Activated T-helper 17 cell treated with anti-CD3 and anti-CD28 coated beads, Interleukin-2, amount 50 U/mL, for 72 hours (primary cell): ENCODE results near the gene TERC. TPM values are rescaled to one million over a fixed set of nuclear protein-coding genes. Genes with fewer than 3 reads are reported as not detected.
"Not testable (repeated sequence)": the region's sequence is repeated elsewhere in the genome, so short reads cannot be mapped to it uniquely, and the experiment has no call there.

Source experiments
- ATAC-seq: fragments of 150-1000 bp; cut with Tn5 transposase; replicated peaks from 2 replicates; pipeline ENCODE4 v1.10.0; 2021; ENCODE audit warnings: mild to moderate bottlenecking, moderate library complexity
- H3K27ac Mint-ChIP-seq: one replicate; pipeline ENCODE4 v1.8.0; 2022; ENCODE audit warnings: mixed read lengths
- H3K27me3 Mint-ChIP-seq: one replicate; pipeline ENCODE4 v1.8.0; 2022; ENCODE audit warnings: mixed read lengths
- H3K36me3 Mint-ChIP-seq: one replicate; pipeline ENCODE4 v1.8.0; 2022; ENCODE audit warnings: low read depth, mild to moderate bottlenecking, mixed read lengths
- H3K4me1 Mint-ChIP-seq: one replicate; pipeline ENCODE4 v1.8.0; 2022; ENCODE audit warnings: mixed read lengths
- H3K4me3 Mint-ChIP-seq: one replicate; pipeline ENCODE4 v1.8.0; 2022; ENCODE audit warnings: mild to moderate bottlenecking, mixed read lengths
- H3K9me3 Mint-ChIP-seq: one replicate; pipeline ENCODE4 v1.8.0; 2022; ENCODE audit warnings: mixed read lengths
- total RNA-seq, 2 donors: library from RNA; stranded (reverse); gene quantifications; one replicate each; pipeline ENCODE4 v1.2.3, GENCODE V29; 2022

The TERC gene
- total RNA-seq, 2 donors from 2014 or later, result 14.5 to 14.9 TPM

GRCh38 chr3:169755488-169755887, 9.4 kb downstream of the TERC start:
- H3K4me3 Mint-ChIP-seq, result no peak overlapping the region
- peaks cover 8% of the 10 kb centered on the region for H3K4me1 Mint-ChIP-seq
- no peaks in the 10 kb centered on the region for H3K9me3 Mint-ChIP-seq
- no peak overlapping the region for H3K27ac Mint-ChIP-seq
- peaks cover 7% of the 10 kb centered on the region for H3K27me3 Mint-ChIP-seq
- ATAC-seq, result no peak
- H3K36me3 Mint-ChIP-seq, result no peaks in the 10 kb centered on the region

- Mint-ChIP-seq H3K27ac (no peak overlapping the region), H3K36me3 (no peaks in the 10 kb centered on the region), H3K4me1 (peaks cover 8% of the 10 kb centered on the region), H3K27me3 (peaks cover 13% of the 10 kb centered on the region), H3K4me3 (no peak overlapping the region), H3K9me3 (no peaks in the 10 kb centered on the region)
- ATAC-seq, result no peak
Measured at GRCh38 chr3:169754711-169755110, 10.1 kb downstream of the TERC start.

- Mint-ChIP-seq H3K9me3 (no peaks in the 10 kb centered on the region), H3K36me3 (no peaks in the 10 kb centered on the region), H3K4me1 (peaks cover 7% of the 10 kb centered on the region), H3K27me3 (peaks cover 26% of the 10 kb centered on the region), H3K27ac (no peak overlapping the region), H3K4me3 (no peak overlapping the region)
- ATAC-seq, result no peak
Measured at GRCh38 chr3:169751875-169752274, 13.0 kb downstream of the TERC start.

DNA sequence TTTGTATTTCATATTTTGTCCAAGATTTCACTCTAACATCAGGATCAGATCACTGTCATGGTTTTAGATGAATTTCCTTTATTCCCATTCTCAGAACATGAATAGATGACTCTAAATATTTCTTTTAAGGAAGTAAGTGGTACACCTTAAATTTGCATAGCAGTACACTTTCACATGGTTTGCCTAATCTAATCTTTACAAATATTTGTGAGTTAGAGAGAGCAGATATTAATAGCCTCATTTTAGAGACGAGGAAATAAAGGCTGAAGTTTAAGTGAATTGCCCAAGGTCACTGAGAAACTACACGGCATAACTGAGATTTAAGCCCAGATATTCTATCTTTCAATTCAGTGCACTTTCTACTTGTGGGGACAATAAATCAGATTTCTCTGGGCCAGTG, 14.2 kb downstream of the TERC start:
- Mint-ChIP-seq H3K4me1 (peaks cover 7% of the 10 kb centered on the region), H3K36me3 (no peaks in the 10 kb centered on the region), H3K9me3 (no peaks in the 10 kb centered on the region), H3K4me3 (no peak overlapping the region), H3K27ac (no peak overlapping the region), H3K27me3 (peaks cover 34% of the 10 kb centered on the region)
- no peak for ATAC-seq

DNA sequence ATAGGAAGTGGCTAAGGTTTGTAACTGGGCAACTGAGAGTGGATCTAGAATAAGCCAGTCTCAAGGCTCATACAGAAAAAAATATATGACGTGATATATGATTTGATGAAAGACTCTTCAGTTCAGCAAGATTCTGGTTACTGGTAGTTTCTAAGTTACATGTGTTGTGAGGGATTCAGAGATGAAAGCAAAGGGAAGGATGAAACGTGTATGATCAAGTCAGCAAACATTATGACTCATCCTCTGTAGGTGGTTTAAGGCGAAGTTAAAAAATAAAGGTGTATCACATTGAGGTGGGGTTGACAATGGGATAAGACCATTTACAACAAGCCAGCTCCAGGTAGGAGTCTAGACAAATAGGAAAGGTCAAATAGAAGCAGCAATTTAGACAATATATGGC, 16.2 kb downstream of the TERC start:
- ATAC-seq, result peak; percentile 80
- no peaks in the 10 kb centered on the region for H3K36me3 Mint-ChIP-seq
- H3K27me3 Mint-ChIP-seq, result peaks cover 34% of the 10 kb centered on the region
- H3K27ac Mint-ChIP-seq, result no peak overlapping the region
- H3K4me1 Mint-ChIP-seq, result peaks cover 7% of the 10 kb centered on the region
- H3K4me3 Mint-ChIP-seq, result no peak overlapping the region
- no peaks in the 10 kb centered on the region for H3K9me3 Mint-ChIP-seq

GRCh38 chr3:169746924-169747323, 17.9 kb downstream of the TERC start:
- Mint-ChIP-seq H3K4me3 (no peak overlapping the region), H3K27me3 (peaks cover 31% of the 10 kb centered on the region), H3K4me1 (peaks cover 7% of the 10 kb centered on the region), H3K9me3 (no peaks in the 10 kb centered on the region), H3K27ac (no peak overlapping the region), H3K36me3 (no peaks in the 10 kb centered on the region)
- no peak for ATAC-seq

DNA sequence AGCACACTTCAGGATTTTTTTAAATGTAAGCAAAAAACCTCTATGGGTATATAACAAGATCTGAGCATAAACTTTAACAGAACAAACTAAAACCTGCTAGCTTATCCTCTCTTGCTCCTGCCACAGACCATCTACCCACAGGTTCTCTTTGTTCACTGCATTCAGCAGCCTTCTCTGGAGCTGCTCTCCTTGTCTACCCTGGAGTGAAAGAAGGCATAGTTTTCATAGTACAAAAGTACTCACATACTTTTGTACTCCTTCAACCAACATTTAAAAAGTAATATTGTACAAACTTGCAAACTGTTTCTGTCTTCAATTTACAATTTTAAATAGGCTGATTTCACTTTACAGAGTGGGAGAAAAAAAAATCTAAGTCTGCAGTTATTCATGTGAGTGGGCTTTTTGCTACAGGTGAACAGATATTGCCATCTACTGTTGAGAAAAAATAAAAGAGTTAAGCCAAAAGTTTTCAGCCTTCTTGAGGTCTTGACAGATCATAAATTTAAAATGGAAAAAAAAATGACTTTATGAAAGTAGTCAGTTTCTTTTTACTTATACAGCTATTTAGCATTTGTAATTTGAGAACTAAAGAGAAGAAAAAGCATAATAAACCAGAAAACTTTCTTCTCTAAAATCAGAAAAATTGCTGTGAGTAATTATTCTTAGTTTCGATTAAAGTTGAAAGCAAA, 20.4 kb downstream of the TERC start:
- Mint-ChIP-seq H3K36me3 (no peaks in the 10 kb centered on the region), H3K4me3 (no peak overlapping the region), H3K27me3 (peaks cover 20% of the 10 kb centered on the region)

GRCh38 chr3:169739067-169739466, 25.8 kb downstream of the TERC start:
- no peak for ATAC-seq
- H3K4me3 Mint-ChIP-seq, result no peak overlapping the region
- peaks cover 6% of the 10 kb centered on the region for H3K27me3 Mint-ChIP-seq
- H3K27ac Mint-ChIP-seq, result no peak overlapping the region
- no peaks in the 10 kb centered on the region for H3K4me1 Mint-ChIP-seq
- no peaks in the 10 kb centered on the region for H3K9me3 Mint-ChIP-seq
- no peaks in the 10 kb centered on the region for H3K36me3 Mint-ChIP-seq

More for the DNA sequence above, 20.4 kb downstream of the TERC start:
- Mint-ChIP-seq H3K27ac (no peak overlapping the region), H3K4me1 (peaks cover 7% of the 10 kb centered on the region), H3K9me3 (no peaks in the 10 kb centered on the region)
- no peak for ATAC-seq

- peaks cover 57% of the 10 kb centered on the region for H3K27me3 Mint-ChIP-seq
- not testable (repeated sequence) for ATAC-seq, H3K36me3 Mint-ChIP-seq, H3K4me3 Mint-ChIP-seq, H3K4me1 Mint-ChIP-seq, H3K27ac Mint-ChIP-seq
- peaks cover 10% of the 10 kb centered on the region for H3K9me3 Mint-ChIP-seq
Measured at GRCh38 chr3:169731857-169732256, 33.0 kb downstream of the TERC start.

DNA sequence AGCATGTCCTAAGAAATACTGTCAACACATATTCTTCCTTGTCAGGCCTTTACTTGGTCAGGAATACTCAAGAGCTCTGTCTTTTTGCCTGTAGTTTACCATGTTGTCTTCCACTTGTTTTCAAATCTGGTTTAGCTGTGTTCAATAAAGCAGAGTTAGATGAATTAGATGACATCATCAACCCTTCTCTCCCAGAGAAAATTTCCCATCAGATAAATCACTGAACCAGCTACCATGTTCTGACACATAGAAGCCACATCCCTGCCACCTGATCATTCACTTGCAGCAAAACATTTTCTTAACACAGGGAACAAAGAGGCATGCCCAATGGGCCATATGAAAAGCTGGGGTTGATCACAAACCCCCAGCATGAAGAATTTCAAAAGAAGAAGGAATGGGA, 42.1 kb downstream of the TERC start:
- Mint-ChIP-seq H3K4me3 (no peak overlapping the region), H3K4me1 (no peaks in the 10 kb centered on the region), H3K27ac (no peak overlapping the region), H3K36me3 (no peaks in the 10 kb centered on the region), H3K9me3 (no peaks in the 10 kb centered on the region), H3K27me3 (peaks cover 29% of the 10 kb centered on the region)
- no peak for ATAC-seq

DNA sequence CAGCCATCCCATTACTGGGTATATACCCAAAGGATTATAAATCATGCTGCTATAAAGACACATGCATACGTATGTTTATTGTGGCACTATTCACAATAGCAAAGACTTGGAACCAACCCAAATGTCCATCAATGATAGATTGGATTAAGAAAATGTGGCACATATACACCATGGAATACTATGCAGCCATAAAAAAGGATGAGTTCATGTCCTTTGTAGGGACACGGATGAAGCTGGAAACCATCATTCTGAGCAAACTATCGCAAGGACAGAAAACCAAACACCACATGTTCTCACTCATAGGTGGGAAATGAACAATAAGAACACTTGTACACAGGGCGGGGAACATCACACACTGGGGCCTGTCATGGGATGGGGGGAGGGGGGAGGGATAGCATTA, 46.4 kb downstream of the TERC start:
- H3K27me3 Mint-ChIP-seq, result peaks cover 29% of the 10 kb centered on the region
- not testable (repeated sequence) for H3K27ac Mint-ChIP-seq, ATAC-seq, H3K4me1 Mint-ChIP-seq, H3K4me3 Mint-ChIP-seq, H3K36me3 Mint-ChIP-seq, H3K9me3 Mint-ChIP-seq

Other genes starting within 250 kb of the TERC start
- not detected for gene MECOM, start 101.3 kb downstream of the TERC start, total RNA-seq
- gene ACTRT3, start 4.5 kb upstream of the TERC start, total RNA-seq, result 1 to 10 TPM; 1.9 to 2.0 TPM
- 10 to 100 TPM; 11.8 to 15.0 TPM for gene MYNN, start 8.3 kb upstream of the TERC start, total RNA-seq
- gene LRRIQ4, start 47.8 kb upstream of the TERC start, total RNA-seq, result under 1 TPM; 0.13 TPM
- 1 to 10 TPM; 1.4 to 1.7 TPM for gene LRRC34, start 47.8 kb upstream of the TERC start, total RNA-seq
- not detected for gene LRRC31, start 104.9 kb upstream of the TERC start, total RNA-seq
- not detected for gene SAMD7, start 146.5 kb upstream of the TERC start, total RNA-seq
- 10 to 100 TPM; 64.1 to 78.5 TPM for gene SEC62, start 201.7 kb upstream of the TERC start, total RNA-seq